Transverse colon (tissue), 4 donors: Measurements from ENCODE around the gene COX10. TPM values are rescaled to one million over a fixed set of nuclear protein-coding genes. Genes with fewer than 3 reads are reported as not detected.
"Not testable (repeated sequence)": the region's sequence is repeated elsewhere in the genome, so short reads cannot be mapped to it uniquely, and the experiment has no call there.

Experiments
- DNase-seq: peaks from one replicate; pipeline ENCODE4 v3.0.0-alpha.2; 2019
- H3K27ac ChIP-seq, 4 donors: fragments of 200-600 bp; sonication (generic); 2 replicates each; pipeline ENCODE4 v1.5.1; 2016 to 2018; ENCODE audit warnings: inconsistent platforms in 4 of 4
- H3K27me3 ChIP-seq: fragments of 200-600 bp; sonication (generic); 2 replicates; pipeline ENCODE4 v1.5.1; 2017; ENCODE audit warnings: inconsistent platforms
- H3K36me3 ChIP-seq, 4 donors: fragments of 200-600 bp; sonication (generic); 2 replicates each; pipeline ENCODE4 v1.5.1; 2017 to 2019; ENCODE audit warnings: inconsistent platforms in 4 of 4
- H3K4me1 ChIP-seq, 4 donors: fragments of 200-600 bp; sonication (generic); 2 replicates each; pipeline ENCODE4 v1.5.1; 2017 to 2020; ENCODE audit warnings: inconsistent platforms in 4 of 4
- H3K4me3 ChIP-seq, 4 donors: fragments of 200-600 bp; sonication (generic); 1 replicate in 1 of 4; 2 replicates in 3 of 4; pipeline versions ENCODE4 v1.5.1 to v1.6.1; 2017 to 2019; ENCODE audit warnings: inconsistent platforms in 4 of 4
- H3K9me3 ChIP-seq, 2 donors: fragments of 200-600 bp; sonication (generic); 2 replicates each; pipeline ENCODE4 v1.5.1; 2017 to 2019; ENCODE audit warnings: inconsistent platforms in 2 of 2
- CTCF ChIP-seq, 5 experiments: fragments of 200-600 bp in 3 of 5; fragments of 450-650 bp in 2 of 5; sonication (generic) in 3 of 5; IDR thresholded peaks; 1 replicate in 2 of 5; 2 replicates in 3 of 5; pipeline ENCODE4 v1.5.1; 2016 to 2017; ENCODE audit warnings: antibody characterized with exemption in 5 of 5, inconsistent platforms in 3 of 5, mild to moderate bottlenecking in 2 of 5, moderate library complexity in 1 of 5
- EP300 ChIP-seq: sonication (generic); formaldehyde crosslinking; IDR thresholded peaks from one replicate; pipeline ENCODE4 v1.6.1; 2017; ENCODE audit warnings: antibody characterized with exemption, low read depth
- POLR2A ChIP-seq: fragments of 450-650 bp; IDR thresholded peaks from one replicate; pipeline ENCODE4 v1.6.1; 2016; ENCODE audit warnings: antibody characterized with exemption, mild to moderate bottlenecking, moderate library complexity
- POLR2AphosphoS5 ChIP-seq, 3 donors: sonication (generic); formaldehyde crosslinking; IDR thresholded peaks; one replicate each; pipeline ENCODE4 v1.6.1; 2016; ENCODE audit warnings: antibody characterized with exemption in 3 of 3
- WGBS, 2 donors: methylation state at CpG; one replicate each; pipeline ENCODE4 v1.1.5; 2018; ENCODE audit warnings: low coverage in 1 of 2; 5-methylcytosine and 5-hydroxymethylcytosine counted together
- in situ Hi-C, 4 donors: fragments of 200-750 bp; cut with MboI; loops; one replicate each; pipeline versions ENCODE4 v1.15.0 to v1.15.1; 2017; ENCODE audit warnings: low sequenced_read_pairs in 3 of 4, low pct_ligation_motif_present in 1 of 4, low pct_unique_long_range_greater_than_20kb in 1 of 4
- intact Hi-C: fragments of 100-400 bp; cut with DNase I; formaldehyde crosslinking; loops from one replicate; pipeline ENCODE4 v1.15.1; 2023; ENCODE audit warnings: low total_unique reads
- total RNA-seq, 4 donors: library from RNA; depleted of rRNA; stranded (reverse); fragments of >200 nt; gene quantifications; one replicate each; pipeline ENCODE4 v1.1.0, GENCODE V29; 2016

COX10 gene
- total RNA-seq, 4 donors from 2014 or later: 48.9 to 61.9 (median 53.5) TPM

- Histone ChIP-seq H3K36me3 (peaks cover 0 to 10% (median 0%) of the 10 kb centered on the region in 4 donors), H3K4me1 (no peaks in the 10 kb centered on the region), H3K27me3 (no peaks in the 10 kb centered on the region), H3K27ac (no peak overlapping the region), H3K9me3 (no peaks in the 10 kb centered on the region), H3K4me3 (no peak overlapping the region)
- no peak for DNase-seq
- TF ChIP-seq POLR2A (no peak), POLR2AphosphoS5 (IDR thresholded peaks at IDR 0.05) (no peak), EP300 (no peak)
- WGBS, 2 donors: 74 to 95% methylated on average over 3 of the region's 3 CpGs
- intact Hi-C loops (no loop called here), in situ Hi-C loops (no loop called here)
Observed at GRCh38 chr17:14158707-14159106, 89.4 kb downstream of the COX10 start.

GRCh38 chr17:14161419-14161818 is 92.1 kb downstream of the COX10 start:
- 84 to 100% methylated on average over 1 of the region's 1 CpG for WGBS, 2 donors
- in situ Hi-C loops (no loop called here), intact Hi-C loops (no loop called here)
- no peak overlapping the region for H3K27ac ChIP-seq
- H3K4me1 ChIP-seq: no peaks in the 10 kb centered on the region
- DNase-seq: no peak
- H3K27me3 ChIP-seq: no peaks in the 10 kb centered on the region
- peaks cover 0 to 10% (median 0%) of the 10 kb centered on the region in 4 donors for H3K36me3 ChIP-seq
- no peak overlapping the region for H3K4me3 ChIP-seq
- H3K9me3 ChIP-seq: no peaks in the 10 kb centered on the region
- TF ChIP-seq POLR2A (no peak), POLR2AphosphoS5 (IDR thresholded peaks at IDR 0.05) (no peak), CTCF (IDR thresholded peaks at IDR 0.05) (no peak), EP300 (no peak)

- H3K36me3 ChIP-seq: peaks cover 0 to 12% (median 0%) of the 10 kb centered on the region in 4 donors
- H3K27ac ChIP-seq: no peak overlapping the region
- no peaks in the 10 kb centered on the region for H3K27me3 ChIP-seq
- in situ Hi-C loops: no loop called here
- TF ChIP-seq POLR2AphosphoS5 (IDR thresholded peaks at IDR 0.05) (no peak), POLR2A (no peak), CTCF (IDR thresholded peaks at IDR 0.05) (no peak), EP300 (no peak)
- WGBS, 2 donors: 79 to 85% methylated on average over 1 of the region's 1 CpG
- no peak overlapping the region for H3K4me3 ChIP-seq
- DNase-seq: no peak
- intact Hi-C loops: no loop called here
- peaks cover 0 to 3% (median 0%) of the 10 kb centered on the region in 4 donors for H3K4me1 ChIP-seq
- H3K9me3 ChIP-seq: peaks cover 10 to 12% of the 10 kb centered on the region in 2 donors
Observed at GRCh38 chr17:14165616-14166015, 96.3 kb downstream of the COX10 start.

- H3K27me3 ChIP-seq, DNase-seq, H3K4me3 ChIP-seq, in situ Hi-C loops, H3K36me3 ChIP-seq, H3K27ac ChIP-seq, H3K4me1 ChIP-seq, intact Hi-C loops: not testable (repeated sequence)
- H3K9me3 ChIP-seq: peaks cover 10 to 12% of the 10 kb centered on the region in 2 donors
- 95% methylated on average over 1 of the region's 1 CpG; no CpG with 5 or more reads in 1 of the 2 donors for whole genome bisulfite sequencing, 2 donors
Observed at GRCh38 chr17:14167831-14168230, 98.5 kb downstream of the COX10 start.

- Histone ChIP-seq H3K4me3 (no peak overlapping the region), H3K9me3 (peaks cover 10 to 12% of the 10 kb centered on the region in 2 donors), H3K27ac (no peak overlapping the region), H3K27me3 (no peaks in the 10 kb centered on the region), H3K36me3 (peaks cover 0 to 8% (median 0%) of the 10 kb centered on the region in 4 donors), H3K4me1 (peaks cover 0 to 3% (median 0%) of the 10 kb centered on the region in 4 donors)
- 98 to 100% methylated on average over 1 to 3 of the region's 3 CpGs for WGBS, 2 donors
- in situ Hi-C loops: no loop called here
- DNase-seq: no peak
- intact Hi-C loops: no loop called here
- no peak for TF ChIP-seq POLR2AphosphoS5 (IDR thresholded peaks at IDR 0.05)
- TF ChIP-seq EP300: no peak
- no peak for TF ChIP-seq CTCF (IDR thresholded peaks at IDR 0.05)
Observed at GRCh38 chr17:14168582-14168981, 99.3 kb downstream of the COX10 start.
